GM12875 (cell line): ENCODE measurements around the gene SMIM41.

Experiments
- H3K4me3 ChIP-seq: one replicate; pipeline ENCODE4 v1.5.1; 2011; ENCODE audit warnings: low read depth, low read length, control low read depth
- TF ChIP-seq, protein P1 (sequence below): IDR thresholded peaks from 2 replicates; pipeline ENCODE4 v1.5.1; 2011; ENCODE audit warnings: low read depth, mild to moderate bottlenecking, control low read depth, inconsistent platforms, low read length, moderate library complexity, borderline replicate concordance; ENCODE audit not compliant: insufficient read depth

Gene SMIM41

DNA sequence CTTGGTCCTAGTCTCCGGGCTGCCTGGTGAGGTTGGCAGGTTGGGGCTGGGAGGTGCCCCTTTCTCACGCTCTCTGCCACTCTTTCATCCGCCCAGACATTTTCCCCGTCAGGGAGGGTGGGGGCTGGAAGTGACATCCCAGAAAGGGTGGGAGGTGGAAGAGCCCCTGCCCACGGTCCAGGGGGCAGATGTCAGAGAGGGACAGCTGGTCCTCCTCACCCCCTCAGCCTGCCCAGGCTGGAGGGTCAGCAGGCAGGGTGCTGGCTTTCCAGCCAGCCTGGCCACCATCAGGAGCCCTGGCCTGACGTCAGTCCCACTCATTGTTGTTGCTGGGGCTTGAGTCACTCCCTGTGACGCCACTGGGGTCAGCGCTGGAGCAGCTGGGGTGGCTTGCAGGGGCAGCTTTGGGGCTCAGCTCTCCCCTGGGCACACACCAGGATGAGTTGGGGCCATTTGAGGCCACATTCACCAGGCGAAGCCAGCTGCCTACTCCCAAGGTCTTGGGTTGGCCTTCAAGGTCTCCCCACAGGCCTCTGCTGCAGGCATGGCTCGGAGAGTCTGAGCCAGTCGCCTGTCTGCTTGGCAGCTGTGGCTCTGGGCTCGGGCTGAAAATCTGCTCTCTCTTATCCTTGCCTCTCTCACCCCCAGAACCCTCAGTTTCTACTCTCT, 15.4 kb upstream of the SMIM41 start:
- TF ChIP-seq, protein P1, sequence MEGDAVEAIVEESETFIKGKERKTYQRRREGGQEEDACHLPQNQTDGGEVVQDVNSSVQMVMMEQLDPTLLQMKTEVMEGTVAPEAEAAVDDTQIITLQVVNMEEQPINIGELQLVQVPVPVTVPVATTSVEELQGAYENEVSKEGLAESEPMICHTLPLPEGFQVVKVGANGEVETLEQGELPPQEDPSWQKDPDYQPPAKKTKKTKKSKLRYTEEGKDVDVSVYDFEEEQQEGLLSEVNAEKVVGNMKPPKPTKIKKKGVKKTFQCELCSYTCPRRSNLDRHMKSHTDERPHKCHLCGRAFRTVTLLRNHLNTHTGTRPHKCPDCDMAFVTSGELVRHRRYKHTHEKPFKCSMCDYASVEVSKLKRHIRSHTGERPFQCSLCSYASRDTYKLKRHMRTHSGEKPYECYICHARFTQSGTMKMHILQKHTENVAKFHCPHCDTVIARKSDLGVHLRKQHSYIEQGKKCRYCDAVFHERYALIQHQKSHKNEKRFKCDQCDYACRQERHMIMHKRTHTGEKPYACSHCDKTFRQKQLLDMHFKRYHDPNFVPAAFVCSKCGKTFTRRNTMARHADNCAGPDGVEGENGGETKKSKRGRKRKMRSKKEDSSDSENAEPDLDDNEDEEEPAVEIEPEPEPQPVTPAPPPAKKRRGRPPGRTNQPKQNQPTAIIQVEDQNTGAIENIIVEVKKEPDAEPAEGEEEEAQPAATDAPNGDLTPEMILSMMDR, result no peak
- H3K4me3 ChIP-seq, result no peak overlapping the region

DNA sequence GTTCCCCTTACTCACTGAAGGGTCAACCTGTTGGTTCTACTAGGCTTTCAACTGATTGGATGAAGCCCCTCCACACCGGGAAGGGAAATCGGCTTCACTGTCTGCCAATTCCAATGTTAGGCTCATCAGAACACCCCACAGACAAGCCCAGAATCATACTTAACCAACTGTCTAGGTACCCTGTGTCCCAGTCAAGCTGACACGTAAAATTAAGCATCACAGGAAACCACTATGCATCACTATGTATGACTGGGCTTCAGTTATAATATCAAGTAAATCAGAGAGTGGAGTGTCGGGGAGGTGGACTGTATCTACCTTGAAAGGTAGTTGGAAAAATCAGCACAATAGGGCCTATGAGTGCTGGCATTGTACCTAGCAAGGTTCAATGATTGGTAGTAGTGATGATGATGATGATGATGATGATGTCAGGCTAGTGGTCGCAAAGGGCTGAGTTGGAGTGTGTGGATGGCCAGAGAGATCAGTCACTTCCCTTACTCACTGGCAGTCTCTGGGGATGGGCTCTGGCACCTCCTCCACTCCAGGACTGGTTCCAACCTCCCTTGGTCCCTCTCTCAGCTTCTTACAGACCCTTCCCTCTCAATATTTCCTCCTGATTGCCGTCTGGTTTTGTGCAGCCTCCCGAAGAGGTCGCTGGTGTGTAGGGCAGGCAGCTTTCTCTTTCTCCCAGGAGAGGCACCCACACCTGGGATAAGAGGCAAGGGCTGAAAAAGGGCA, 13.0 kb upstream of the SMIM41 start:
- TF ChIP-seq, protein P1, result no peak

DNA sequence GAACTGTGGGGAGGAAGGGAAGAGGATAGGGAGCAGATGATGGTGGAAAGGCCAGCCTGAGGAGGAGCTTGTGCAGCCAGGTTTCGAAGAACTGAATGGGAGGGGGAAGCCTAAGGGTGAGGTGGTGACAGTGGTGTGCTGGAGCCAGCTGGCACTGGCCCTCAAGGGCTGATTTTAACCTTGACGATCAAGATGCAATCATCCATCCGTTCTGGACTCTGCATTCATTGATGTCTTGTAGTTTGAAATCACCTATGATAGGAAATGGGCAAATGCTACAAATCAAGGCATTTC, 12.5 kb upstream of the SMIM41 start:
- TF ChIP-seq, protein P1, result no peak
- H3K4me3 ChIP-seq, result no peak overlapping the region

More for the DNA sequence above, 13.0 kb upstream of the SMIM41 start:
- H3K4me3 ChIP-seq, result no peak overlapping the region

DNA sequence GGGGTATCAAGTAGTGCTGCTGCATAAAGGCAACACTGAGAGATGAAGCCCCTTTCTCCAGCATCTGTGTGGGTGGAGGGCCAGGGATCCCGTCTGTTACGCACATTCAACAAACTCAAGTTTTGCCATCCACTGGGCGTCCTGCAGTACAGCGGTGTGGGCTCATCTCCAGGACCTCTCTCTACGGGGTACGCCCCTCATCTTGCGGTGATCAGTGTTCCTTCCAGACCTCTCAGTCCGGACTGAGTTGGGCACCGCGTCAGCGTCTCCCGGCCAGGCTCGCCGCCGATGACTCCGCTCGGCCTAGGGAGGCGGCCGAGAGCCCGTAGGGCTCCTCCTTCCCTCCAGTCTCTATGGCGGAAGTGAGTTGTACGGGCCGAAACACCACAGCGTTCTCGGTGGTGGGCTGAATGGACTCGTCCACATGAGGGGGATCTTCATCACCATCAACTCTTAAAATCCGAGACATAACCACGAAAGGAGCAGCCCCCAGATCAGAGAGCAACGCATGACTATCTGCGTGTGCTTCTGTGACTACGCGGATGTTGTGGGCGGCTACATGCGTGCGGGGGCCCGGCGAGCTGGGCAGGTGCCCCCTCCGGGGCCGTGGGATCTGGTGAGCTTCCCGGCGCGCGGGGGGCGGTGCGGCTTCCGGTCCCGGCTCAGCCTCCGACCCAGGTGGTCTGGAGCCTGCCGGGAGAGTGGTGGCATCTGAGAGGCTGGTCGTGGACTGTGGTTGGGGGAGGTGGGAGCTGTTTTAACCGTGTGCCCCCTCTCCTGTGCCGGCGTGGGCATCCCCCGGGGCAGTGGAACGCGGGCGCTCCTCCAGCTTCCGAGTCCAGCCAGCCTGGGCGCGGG, 9.9 kb upstream of the SMIM41 start, which contains the start of gene ATG101:
ATG101 (plus strand) TSS at position 652 of the 858 bp plus-strand sequence. CDS start 3,673 bp downstream, outside the sequence.
- TF ChIP-seq, protein P1, result peak; percentile 96
- peak within 1 kb of the TSS; percentile 96 for H3K4me3 ChIP-seq

DNA sequence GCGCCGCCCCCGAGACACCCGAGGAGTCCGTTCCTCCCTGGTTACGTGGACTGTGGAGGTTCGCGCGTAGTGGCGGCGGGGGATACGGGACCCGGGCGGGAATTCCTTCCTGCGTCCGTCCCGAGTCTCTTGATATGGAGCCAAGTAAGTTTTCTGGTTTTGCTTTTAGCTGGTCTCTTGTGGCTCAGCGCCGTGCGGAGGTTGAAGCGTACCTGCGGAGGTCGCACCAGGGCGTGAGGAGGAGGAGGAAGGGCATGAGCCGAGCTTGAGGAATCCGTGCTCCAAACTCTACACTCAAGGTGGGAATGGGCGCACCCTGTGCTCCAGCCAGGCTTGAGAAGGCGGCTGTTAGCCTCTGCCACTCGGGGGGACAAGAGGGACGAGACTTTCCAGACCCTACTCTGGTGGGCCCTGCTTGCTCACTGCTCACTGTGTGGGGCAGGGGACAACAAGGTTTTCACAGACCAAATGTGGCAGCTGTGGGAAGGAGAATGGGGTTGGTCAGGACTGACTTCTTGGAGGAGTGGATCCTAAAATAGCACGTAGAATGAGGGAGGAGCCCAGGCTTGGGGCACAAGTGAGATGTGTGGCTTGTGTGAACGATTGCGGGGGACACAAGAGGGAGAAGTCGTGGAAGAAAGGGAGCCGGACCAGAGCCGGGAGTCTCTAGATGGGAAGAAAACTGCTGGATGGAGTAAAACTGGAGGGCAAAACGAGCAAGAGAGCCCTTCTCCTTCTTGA, 9.1 kb upstream of the SMIM41 start:
- TF ChIP-seq, protein P1, result 0 out of 2 replicates have a peak, but pooled peaks have one; percentile 4
- H3K4me3 ChIP-seq, result peak overlapping the region; percentile 96

DNA sequence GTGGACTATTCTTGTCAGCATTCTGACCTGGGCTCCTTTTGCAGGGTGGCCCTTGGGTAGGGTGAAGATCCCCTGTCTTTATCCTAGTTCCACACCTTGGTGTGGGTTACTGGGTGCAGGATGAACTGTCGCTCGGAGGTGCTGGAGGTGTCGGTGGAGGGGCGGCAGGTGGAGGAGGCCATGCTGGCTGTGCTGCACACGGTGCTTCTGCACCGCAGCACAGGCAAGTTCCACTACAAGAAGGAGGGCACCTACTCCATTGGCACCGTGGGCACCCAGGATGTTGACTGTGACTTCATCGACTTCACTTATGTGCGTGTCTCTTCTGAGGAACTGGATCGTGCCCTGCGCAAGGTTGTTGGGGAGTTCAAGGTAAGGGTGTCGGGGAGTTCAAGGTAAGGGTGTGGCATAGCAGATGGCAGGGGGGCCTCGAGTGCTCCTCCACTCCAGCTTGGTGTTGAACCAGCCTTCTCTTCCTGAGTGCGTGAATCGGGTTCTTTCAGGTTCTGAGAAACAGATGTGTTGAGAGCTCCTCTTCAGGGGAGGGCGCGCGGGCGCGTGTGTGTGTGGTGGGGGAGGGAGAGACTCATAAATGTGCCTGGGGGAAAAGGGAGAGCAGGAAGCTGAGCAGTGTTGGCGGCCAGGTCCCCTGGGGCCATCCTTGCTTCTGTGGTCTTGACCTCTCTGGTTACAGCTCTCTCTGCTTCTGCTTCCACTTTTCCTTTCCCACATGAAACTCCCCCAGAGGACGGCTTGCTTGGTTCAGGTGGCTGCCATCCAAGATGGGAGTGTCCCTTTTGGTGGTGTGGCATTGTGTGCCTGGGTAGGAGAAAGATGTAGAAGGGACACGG, 5.7 kb upstream of the SMIM41 start:
- TF ChIP-seq, protein P1, result no peak

More for the DNA sequence above, 5.7 kb upstream of the SMIM41 start:
- H3K4me3 ChIP-seq, result no peak overlapping the region
